GM19324 (cell line): ENCODE data around the gene RAB33A.

Experiments used
- ATAC-seq: cut with Tn5 transposase; IDR thresholded peaks from one replicate; pipeline ENCODE4 v1.9.1; 2021; ENCODE audit warnings: mild to moderate bottlenecking, moderate library complexity; ENCODE audit not compliant: unreplicated experiment, low FRiP score

RAB33A gene

DNA sequence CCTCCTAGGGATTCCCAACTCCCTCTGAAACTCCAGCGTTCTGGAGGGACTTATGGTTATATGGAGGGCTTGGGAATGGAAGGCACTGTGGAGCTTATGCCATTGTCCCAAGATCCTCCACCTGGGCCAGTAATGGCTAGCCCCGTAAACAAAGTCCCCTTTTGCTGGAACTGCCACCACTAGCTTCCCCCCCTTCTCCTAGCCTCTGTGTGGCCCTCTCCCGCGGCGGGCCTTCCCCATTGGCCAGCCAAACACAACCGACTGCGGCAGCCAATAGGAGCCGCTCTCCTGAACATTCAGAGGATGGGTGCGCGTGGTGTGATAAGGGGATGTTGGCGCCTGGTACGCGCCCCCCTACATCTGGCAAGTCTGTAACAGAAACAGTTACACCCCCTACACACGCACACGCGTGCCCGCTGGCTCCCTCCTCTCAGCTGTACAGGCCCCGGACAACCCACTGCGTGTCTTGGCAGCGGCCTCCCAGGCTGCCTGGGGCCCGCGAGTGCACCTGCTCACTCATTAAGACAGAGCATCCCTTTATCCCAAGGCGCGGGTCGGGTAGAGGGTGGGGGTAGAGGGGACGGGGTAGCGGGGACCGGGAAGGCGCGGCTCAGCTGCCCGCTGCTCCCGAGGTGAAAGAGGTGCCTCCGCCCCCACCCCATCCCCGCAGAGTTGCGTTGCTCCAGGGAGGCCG, 863 bp upstream of the RAB33A start:
- ATAC-seq, result peak; percentile 60

DNA sequence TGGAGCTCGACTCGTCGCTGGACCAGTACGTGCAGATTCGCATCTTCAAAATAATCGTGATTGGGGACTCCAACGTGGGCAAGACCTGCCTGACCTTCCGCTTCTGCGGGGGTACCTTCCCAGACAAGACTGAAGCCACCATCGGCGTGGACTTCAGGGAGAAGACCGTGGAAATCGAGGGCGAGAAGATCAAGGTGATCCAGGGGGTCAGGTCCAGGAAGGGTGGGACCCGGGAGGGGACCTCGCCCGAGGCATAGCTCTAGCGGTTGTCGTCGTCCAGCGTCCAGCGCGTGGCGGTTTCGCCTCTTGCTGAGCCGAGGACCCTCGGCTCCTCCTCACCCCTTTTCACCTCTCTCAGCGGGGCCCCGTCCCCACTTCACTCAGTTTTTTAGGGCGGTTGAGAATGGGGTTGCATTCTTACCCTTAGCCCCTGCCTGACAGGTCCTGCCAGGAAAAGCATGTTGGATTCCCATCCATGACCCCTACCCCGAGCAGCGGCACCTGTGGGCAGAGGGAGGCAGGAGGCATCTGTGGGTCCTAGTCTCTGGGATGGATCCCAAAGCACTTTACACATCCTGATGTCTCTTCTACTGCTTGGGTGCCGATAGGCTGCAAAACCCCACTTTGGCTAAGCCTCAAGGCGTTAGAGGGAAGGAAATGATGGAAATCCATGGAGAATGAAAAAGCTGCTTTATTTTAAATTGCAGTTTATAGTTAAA, 524 bp downstream of the RAB33A start:
- no peak for ATAC-seq

DNA sequence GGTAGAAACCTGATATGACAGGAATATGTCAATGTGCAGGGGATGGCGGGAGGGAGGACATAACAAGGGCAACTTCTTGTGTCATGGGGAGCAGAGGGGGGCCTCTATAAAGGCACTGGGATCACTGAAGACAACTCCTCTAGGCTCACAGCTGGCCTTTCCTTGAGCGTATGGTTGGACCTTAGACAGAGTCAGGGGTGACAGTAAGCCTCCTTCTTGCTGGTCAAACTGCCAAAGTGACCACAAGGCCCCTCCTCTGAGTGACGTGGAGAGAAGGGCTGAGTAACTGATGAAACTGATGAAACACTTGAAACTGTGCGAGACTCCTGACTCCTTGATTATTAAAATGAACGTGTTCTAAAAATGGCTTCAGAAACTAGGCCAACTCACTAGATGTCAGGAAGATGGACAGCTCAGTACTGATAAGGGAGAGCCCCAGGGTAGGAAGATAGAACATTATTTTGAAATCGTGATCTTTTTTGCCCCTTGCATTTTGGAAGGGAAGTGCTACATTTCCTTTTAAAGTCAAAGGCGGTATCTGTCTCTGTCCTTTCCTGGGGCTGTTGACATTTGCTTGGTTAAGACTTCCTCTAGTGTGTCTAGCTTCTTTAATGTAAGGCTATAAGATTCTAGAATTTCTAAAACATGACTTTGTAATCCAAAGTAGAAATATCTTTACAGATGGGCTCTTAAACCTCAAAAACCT, 1.6 kb downstream of the RAB33A start:
- ATAC-seq, result no peak

DNA sequence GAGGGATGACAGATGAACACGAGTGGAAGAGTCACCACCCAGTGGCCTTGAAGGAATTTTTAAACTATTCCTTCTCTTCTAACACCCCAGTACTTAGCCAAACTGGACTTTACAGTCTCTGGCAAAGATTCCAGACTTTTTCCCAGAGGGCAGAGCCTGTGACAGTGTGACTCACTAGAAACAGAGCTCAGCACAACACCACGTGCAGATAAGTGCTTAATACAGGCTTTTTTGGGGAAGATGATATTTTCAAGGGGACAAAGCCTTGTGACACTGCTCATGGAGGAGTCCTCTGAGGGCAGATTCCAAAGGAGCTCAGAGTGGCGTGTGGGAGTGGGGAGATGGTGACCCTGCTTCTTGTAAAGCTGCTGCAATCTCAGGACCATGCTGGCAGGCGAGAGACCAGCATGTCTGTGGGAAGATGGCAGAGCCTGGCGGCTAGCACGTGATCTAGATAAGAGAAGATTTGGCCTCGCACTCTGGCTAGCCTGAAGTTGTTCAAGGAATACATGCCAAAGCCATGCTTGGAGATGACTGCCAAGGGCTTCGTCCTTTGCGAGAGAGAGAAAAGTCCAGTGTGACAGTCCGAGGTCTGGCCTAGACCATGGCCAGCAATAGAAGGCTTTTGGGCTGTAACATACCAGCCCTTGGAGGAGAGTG, 2.4 kb downstream of the RAB33A start:
- no peak for ATAC-seq

DNA sequence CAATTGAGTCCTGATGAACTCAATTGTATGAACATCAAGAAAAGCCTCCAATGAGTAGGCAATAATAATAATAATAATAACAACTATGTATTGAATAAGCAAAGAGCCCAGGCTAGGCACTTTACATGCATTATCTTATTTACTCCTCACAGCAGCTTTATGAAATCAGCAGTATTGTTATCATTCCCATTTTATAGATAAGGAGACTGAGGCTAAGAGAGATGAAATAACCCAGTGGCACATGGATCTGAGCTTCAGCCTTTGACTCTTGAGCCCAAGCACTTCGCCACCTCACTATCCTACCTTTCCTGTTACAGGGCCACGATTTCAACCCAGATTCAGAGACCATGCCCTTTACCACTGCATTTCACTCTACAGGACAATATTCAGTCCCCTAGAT, 3.2 kb downstream of the RAB33A start:
- no peak for ATAC-seq

DNA sequence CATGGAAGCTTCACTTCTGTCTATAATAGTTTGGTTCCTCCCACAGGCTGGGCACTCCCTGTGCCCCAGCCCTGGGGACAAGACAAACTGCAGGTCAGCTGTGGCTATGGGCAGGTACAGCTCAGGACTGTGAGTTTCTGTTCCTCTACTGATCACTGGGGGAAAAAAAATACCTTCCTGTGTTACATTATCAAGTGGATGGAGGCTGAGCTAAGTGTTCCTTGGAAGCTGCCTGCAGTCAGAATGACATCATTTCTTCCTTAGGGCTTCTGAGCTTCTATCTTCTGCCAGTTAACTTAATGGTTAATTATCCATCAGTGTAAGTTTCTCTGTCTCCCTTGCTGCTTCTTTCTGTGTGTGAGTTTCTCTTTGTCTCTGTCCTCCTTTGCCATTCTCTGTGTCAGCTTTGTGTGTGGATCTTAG, 4.6 kb downstream of the RAB33A start:
- peak; percentile 88 for ATAC-seq

DNA sequence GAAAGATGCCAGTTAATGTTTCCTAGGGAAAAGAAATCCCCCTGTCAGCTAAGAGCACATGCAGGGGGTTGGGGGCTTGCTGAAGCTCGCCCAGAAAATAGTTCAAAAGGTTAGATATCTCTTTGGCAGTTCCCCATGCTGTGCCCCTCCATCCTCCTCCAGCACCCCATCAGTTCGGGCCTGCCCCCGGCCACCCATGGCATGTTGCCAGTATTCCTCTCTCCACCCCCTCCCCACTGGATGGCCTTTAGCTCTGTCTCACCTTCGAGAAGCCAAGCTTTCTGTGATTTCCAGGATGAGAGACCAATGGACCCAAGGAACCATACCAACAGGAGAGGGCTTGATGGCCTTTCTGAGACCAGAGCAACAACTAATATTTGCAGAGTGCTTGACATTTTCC, 5.2 kb downstream of the RAB33A start:
- no peak for ATAC-seq

DNA sequence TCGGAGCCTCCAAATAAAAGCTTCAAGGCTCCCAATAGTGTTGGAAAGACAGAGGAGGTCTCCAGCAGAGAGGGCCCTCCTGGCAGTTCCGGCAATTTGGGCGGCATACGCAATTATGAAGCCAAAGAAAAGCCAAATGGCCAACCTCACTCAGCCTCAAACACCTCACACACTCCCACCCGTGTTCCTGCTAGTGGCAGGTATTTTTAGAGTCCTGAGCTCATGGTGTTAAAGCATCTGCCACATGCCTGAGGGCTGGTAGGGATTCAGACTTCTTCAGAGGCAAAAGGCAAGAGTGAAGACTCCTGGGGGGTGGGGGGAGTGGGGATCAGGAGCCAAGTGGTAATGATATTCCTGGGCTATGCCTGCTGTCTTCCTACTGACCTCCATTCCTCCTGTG, 7.4 kb downstream of the RAB33A start:
- ATAC-seq, result no peak

DNA sequence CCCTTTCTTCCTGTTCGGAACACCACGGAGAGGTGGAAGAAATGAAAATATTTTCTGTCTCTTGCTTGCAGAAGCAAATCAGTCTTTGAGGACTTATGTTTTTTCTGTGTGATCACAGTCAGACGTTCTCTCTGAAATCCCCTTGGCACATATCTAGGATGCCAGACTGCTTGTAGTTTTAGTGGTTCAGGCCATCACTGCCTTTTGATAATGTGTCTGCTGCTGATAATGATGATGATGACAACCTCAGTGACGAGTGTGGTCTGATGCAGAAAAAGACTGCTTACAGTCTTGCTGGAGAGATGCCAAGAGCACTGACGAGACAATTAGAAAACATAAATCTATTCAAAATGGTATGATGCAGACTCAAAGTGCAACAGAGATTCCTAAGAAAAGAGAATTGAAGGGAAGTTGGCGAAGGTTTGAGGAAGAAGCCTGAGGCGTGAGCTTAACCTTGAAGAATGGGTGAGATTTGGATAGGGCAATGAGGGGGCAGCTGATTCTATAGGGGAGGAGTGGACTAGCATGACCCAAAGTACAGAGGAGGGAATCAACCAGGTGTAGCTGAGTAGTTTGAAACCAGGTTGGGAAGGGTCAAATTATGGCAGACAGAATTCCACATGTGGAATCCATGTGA, 7.9 kb downstream of the RAB33A start:
- no peak for ATAC-seq

DNA sequence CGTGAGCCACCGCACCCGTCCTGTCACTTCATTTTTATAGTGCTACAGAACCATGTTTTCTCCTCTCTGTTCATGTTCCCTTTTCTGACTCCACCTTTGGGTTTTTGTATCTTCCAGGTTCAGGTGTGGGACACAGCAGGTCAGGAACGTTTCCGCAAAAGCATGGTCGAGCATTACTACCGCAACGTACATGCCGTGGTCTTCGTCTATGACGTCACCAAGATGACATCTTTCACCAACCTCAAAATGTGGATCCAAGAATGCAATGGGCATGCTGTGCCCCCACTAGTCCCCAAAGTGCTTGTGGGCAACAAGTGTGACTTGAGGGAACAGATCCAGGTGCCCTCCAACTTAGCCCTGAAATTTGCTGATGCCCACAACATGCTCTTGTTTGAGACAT, 12.4 kb downstream of the RAB33A start:
- no peak for ATAC-seq

DNA sequence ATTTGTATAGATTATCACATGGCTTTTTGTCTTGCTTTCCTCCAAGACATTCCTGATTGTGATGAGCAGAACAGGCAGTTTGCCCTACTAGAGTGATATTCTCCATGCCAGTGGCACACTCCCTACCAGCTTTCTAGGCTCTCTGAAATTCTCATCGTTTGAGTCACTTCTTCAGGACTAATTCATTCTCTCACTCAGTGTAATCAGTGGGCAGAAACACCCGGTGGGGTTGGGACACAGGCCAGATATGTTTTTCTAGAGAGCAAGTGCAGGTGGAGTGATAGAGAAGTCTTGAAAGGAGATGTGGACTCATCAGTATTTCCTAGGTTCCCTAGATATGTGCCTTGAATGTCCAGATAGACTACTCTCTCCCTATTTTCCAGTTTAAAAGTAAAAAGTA, 13.1 kb downstream of the RAB33A start:
- ATAC-seq, result no peak

DNA sequence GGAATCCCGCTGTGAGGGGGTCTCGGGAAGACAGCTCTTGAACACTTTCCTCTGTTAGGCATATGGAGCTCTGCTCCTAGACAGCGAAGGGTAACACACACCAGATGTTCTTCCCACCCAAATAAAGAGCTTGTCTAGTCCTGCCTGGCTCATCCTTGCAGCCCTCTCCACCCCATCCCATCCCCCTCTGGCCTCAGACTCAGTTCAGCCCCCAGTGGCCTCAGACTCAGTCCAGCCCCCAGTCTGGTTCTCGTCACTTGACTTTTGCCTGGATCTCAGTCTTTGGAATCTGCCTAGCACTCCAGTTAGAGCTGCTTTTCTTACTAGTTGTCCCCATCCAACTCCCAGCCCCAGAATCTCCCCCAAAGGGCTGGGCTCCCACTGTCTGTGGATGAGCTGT, 14.9 kb downstream of the RAB33A start:
- no peak for ATAC-seq

DNA sequence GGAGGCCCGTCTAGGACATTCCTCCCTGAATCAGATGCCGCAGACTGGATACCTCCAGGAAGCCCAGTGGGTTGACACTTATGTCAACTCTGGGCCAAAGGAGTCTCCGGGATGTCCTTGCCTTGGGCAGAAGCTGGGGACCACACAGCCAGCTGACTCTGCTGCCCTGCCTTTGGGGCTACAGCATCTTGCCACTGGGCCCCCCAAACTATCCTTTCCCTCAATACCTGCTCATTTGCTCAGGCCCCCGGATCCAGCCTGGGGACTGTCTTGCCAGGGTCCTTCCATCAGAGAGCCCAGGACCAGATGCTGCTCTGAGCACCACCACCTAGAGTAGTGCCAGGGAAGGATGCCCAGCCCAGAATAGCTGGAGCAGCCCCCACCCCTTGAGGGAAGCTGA, 19.0 kb downstream of the RAB33A start:
- ATAC-seq, result no peak

DNA sequence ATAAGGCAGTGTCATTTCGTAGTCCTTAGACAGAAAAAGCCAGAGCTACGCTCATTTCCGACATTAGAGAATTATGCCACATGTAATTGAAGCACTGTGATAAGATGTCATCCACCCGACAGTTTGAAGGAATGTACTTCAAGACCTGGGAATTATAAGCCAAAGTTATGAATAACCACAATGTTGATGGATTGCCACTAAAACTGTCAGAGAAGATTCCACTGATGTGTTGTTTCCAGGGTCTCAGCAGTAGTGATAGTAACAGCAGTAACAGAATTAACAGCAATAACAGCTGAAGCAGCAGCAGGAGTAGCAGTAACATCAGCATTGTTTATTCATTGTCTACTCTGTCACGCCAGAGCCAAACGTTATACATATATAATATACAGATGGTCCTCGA, 24.7 kb downstream of the RAB33A start:
- ATAC-seq, result no peak

DNA sequence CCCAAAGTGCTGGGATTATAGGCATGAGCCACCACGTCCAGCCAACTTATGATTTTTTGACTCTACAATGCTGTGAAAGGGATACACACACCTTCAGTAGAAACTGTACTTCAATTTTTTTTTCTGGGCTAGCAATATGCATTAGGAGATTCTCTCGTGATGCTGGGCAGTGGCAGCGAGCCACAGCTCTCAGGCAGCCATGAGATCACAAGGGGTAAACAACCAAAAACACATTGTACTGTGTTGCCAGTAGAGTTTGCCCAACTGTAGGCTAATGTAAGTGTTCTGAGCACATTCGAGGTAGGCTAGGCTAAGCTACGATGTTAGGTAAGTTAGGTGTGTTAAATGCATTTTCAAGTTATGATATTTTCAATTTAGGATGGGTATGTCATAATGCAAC, 25.7 kb downstream of the RAB33A start:
- ATAC-seq, result no peak

DNA sequence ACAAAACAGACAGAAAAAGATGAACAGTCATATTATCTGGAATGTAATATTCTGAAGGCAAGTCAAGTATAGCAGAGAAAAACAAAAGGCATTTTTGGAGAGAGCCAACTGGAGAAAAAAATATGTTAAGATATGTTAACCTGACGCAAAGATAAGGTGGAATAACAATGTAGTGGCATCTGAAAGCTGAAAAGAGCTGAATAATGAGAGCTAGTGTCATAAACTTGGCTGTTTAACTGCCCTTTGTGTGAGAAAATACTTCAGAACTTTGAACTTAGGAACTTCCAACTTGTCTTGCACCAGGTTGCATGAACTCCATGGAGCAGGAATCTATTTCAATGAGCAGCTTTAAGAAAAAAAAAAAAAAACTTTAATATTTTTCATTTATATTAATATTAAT, 32.9 kb downstream of the RAB33A start:
- no peak for ATAC-seq

DNA sequence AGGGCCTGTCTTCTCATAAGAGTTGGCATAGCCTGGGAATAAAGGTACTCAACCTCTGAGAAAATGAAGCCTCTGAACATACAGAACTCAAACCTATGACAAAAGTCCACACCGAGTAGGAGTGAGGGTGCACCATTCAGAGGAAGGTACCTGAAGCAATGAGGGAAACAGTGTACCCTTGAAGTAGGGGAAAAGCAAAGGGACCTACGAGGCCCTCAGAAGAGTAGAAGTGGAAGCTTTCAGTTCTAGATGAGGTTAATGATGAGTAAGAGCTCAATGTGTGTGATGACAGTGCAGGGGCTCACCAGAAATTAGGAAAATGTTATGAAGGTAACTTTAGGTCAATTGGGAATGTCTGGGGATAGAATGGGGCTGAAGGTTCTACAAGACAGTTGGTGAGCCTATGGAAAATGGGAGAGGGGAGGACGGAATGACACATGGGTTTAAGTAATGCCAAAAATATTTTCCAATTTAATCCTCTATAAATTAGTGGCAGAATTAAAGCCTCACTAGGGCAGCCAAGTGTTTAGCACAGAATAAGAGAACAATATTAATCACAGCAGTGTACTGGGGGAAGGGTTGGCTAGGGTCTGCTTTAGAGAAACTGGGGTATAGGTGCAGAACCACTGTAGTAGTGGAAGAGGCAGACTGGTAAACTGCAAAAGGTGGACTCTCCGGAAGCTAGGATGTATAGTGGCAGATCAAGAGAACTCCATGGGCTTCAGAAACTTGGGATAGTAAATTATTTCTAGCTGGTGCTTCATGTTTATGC, 39.8 kb downstream of the RAB33A start:
- no peak for ATAC-seq

DNA sequence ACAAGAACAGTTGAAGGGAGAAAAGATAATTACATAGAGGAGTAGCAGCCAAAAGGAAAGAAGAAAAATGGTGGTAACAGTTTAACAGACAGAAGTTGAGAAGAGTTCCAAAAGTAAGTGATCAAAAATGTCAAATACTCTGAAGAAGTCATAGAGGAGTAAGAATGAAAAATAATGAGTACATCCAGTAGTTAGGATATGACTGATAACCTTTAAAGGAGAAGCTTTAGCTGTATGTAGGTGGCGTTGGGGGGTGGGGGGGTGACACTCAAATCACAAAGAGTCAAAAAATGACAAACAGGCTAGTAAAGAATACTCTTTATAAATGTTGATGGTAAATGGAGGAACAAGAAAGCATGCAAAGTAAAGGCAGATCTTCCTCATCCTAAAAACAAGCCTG, 40.6 kb downstream of the RAB33A start:
- ATAC-seq, result no peak

DNA sequence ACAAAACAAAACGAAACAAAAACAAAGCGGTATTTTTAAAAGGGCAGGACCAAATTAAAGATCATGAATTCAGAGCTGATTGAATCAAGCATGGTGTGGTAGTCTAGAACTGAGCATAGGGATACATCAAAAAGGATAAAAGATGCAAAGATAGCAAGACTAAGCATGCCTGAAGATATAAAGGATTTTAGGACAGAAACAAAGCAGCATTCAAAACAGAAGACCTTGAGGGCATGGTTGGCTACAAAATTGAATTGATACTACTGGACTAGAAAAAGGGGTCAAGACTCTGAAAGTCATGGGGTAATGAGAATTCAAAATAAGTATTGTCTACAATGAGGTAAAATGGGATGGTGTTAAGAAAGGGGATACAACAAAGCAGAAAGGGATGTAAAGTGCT, 41.6 kb downstream of the RAB33A start:
- ATAC-seq, result no peak

DNA sequence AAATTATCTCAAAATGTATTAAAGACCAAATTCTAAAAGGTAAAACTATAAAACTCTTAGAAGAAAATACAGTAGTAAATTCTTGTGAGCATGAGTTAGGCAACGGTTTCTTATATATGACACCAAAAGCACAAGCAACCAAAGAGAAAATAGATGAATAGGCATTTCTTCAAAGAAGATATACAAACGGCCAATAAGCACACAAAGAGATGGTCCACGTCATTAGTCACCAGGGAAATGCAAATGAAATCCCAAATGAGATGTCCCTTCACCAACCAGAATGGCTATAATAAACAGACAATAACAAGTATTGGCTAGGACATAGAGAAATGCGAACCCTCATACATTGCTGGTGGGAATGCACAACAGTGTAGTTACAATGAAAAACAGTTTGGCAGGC, 44.6 kb downstream of the RAB33A start:
- ATAC-seq, result no peak
